B cell (primary cell): ENCODE data around the gene LRRN4. TPM values are rescaled to one million over a fixed set of nuclear protein-coding genes. Genes with fewer than 3 reads are reported as not detected.

Source experiments
- ATAC-seq: fragments of 200-7000 bp; cut with Tn5 transposase; one replicate; pipeline ENCODE4 v1.10.0; 2021; ENCODE audit warnings: low read depth, mild to moderate bottlenecking, moderate number of reproducible peaks, moderate library complexity
- CTCF ChIA-PET: fragments of 350-600 bp; sonication (Branson Sonifier 250); formaldehyde crosslinking; loops from one replicate; lab custom pipeline; 2021; ENCODE audit warnings: antibody characterized with exemption, inconsistent platforms; lab: Charles Lee
- POLR2A ChIA-PET: fragments of 350-600 bp; sonication (Branson Sonifier 250); formaldehyde crosslinking; loops from one replicate; lab custom pipeline; 2021; ENCODE audit warnings: antibody characterized with exemption; lab: Charles Lee
- DNase-seq: peaks from one replicate; pipeline ENCODE4 v3.0.0; 2013
- H2AFZ ChIP-seq: 2 replicates; pipeline ENCODE4 v1.6.1; 2012; ENCODE audit warnings: mild to moderate bottlenecking, low read depth, low read length; ENCODE audit not compliant: insufficient read depth, poor library complexity, severe bottlenecking
- H3K27ac ChIP-seq, 2 donors: 1 replicate in 1 of 2; 2 replicates in 1 of 2; pipeline ENCODE4 v1.5.1; 2012 to 2013; ENCODE audit warnings: low read length in 2 of 2, mild to moderate bottlenecking in 2 of 2, moderate library complexity in 1 of 2
- H3K27me3 ChIP-seq, 4 experiments: fragments of 200-600 bp in 1 of 4; sonication (generic) in 1 of 4; replicated peaks in 1 of 4; 1 replicate in 2 of 4; 2 replicates in 2 of 4; pipeline versions ENCODE4 v1.6.1 to v1.7.0; 2013 to 2016; ENCODE audit warnings: low read length in 3 of 4, mild to moderate bottlenecking in 2 of 4, mixed read lengths in 1 of 4, moderate library complexity in 1 of 4; ENCODE audit not compliant: insufficient read depth in 4 of 4, control insufficient read depth in 3 of 4; ENCODE audit errors: control extremely low read depth in 1 of 4
- H3K36me3 ChIP-seq, 2 experiments: replicated peaks in 1 of 2; 1 replicate in 1 of 2; 2 replicates in 1 of 2; pipeline versions ENCODE4 v1.6.1 to v1.7.1; 2013; ENCODE audit warnings: low read length in 1 of 2; ENCODE audit not compliant: insufficient read depth in 2 of 2, control insufficient read depth in 1 of 2; ENCODE audit errors: control extremely low read depth in 1 of 2, extremely low read depth in 1 of 2
- H3K4me1 ChIP-seq, 2 donors: fragments of 200-600 bp in 1 of 2; sonication (generic) in 1 of 2; 1 replicate in 1 of 2; 2 replicates in 1 of 2; pipeline versions ENCODE4 v1.5.1 to v1.6.1; 2013 to 2017; ENCODE audit warnings: low read length in 2 of 2; ENCODE audit not compliant: control insufficient read depth in 2 of 2, insufficient read depth in 2 of 2
- H3K4me2 ChIP-seq: replicated peaks from 2 replicates; pipeline ENCODE3; 2012; ENCODE audit warnings: mild to moderate bottlenecking, low read depth, low read length; ENCODE audit not compliant: poor library complexity, severe bottlenecking
- H3K4me3 ChIP-seq, 5 experiments: fragments of 200-600 bp in 1 of 5; sonication (generic) in 1 of 5; 1 replicate in 3 of 5; 2 replicates in 2 of 5; pipeline versions ENCODE4 v1.5.1 to v1.7.0; 2011 to 2016; ENCODE audit warnings: low read length in 4 of 5, mild to moderate bottlenecking in 4 of 5, low read depth in 2 of 5, control low read depth in 1 of 5, moderate library complexity in 1 of 5; ENCODE audit not compliant: insufficient read depth in 1 of 5; ENCODE audit errors: control extremely low read depth in 1 of 5, extremely low read depth in 1 of 5
- H3K79me2 ChIP-seq: fragments of 200-600 bp; sonication (generic); one replicate; pipeline ENCODE4 v1.6.0; 2016; ENCODE audit warnings: low read length; ENCODE audit not compliant: control insufficient read depth, insufficient read depth
- H3K9ac ChIP-seq: fragments of 200-600 bp; sonication (generic); 2 replicates; pipeline ENCODE4 v1.6.1; 2017; ENCODE audit warnings: mild to moderate bottlenecking, low read length, moderate library complexity
- H3K9me3 ChIP-seq, 3 donors: one replicate each; pipeline versions ENCODE4 v1.6.1 to v1.7.1; 2013; ENCODE audit warnings: low read length in 2 of 3; ENCODE audit not compliant: control insufficient read depth in 2 of 3, insufficient read depth in 1 of 3; ENCODE audit errors: control extremely low read depth in 1 of 3
- H4K20me1 ChIP-seq: 2 replicates; pipeline ENCODE4 v1.6.0; 2012; ENCODE audit warnings: mild to moderate bottlenecking, low read length; ENCODE audit not compliant: insufficient read depth, control insufficient read depth, poor library complexity, severe bottlenecking
- H3K27ac Mint-ChIP-seq: one replicate; pipeline ENCODE4 v1.8.0; 2021; ENCODE audit warnings: mixed read lengths
- H3K27me3 Mint-ChIP-seq: one replicate; pipeline ENCODE4 v1.8.0; 2021; ENCODE audit warnings: mixed read lengths
- H3K4me1 Mint-ChIP-seq: one replicate; pipeline ENCODE4 v1.8.0; 2021; ENCODE audit warnings: mixed read lengths
- H3K4me3 Mint-ChIP-seq: one replicate; pipeline ENCODE4 v1.8.0; 2021; ENCODE audit warnings: mixed read lengths
- H3K9me3 Mint-ChIP-seq: one replicate; pipeline ENCODE4 v1.8.0; 2022; ENCODE audit warnings: mixed read lengths; ENCODE audit not compliant: insufficient read depth
- EZH2 ChIP-seq: IDR thresholded peaks from 2 replicates; pipeline ENCODE4 v1.6.1; 2012; ENCODE audit warnings: borderline replicate concordance, low read depth, mild to moderate bottlenecking, moderate library complexity, low read length; ENCODE audit not compliant: insufficient read depth, poor library complexity, severe bottlenecking
- WGBS: methylation state at CpG from one replicate; pipeline ENCODE4 v1.1.5; 2013; ENCODE audit warnings: missing lambda C conversion rate; ENCODE audit not compliant: insufficient coverage; 5-methylcytosine and 5-hydroxymethylcytosine counted together
- intact Hi-C: fragments of 100-400 bp; cut with micrococcal nuclease; formaldehyde crosslinking; loops from one replicate; pipeline ENCODE4 v1.10.0; 2022
- polyA minus RNA-seq: library from RNA; depleted of rRNA, polyadenylated mRNA; stranded (reverse); fragments of >200 nt; gene quantifications from 2 replicates; pipeline ENCODE4 v1.2.3, GENCODE V29; 2012
- polyA plus RNA-seq: library from polyadenylated mRNA; depleted of rRNA; stranded (reverse); fragments of >200 nt; gene quantifications from 2 replicates; pipeline ENCODE4 v1.2.3, GENCODE V29; 2012
- total RNA-seq, 2 donors: library from RNA; stranded (reverse); fragments of 120-200 nt in 1 of 2; gene quantifications; 1 replicate in 1 of 2; 2 replicates in 1 of 2; pipeline versions ENCODE4 v1.2.3 to v1.2.4, GENCODE V29; 2013 to 2022
- TF ChIP-seq, protein P1 (sequence below): fragments of 200-600 bp; IDR thresholded peaks from one replicate; pipeline ENCODE4 v1.8.0; 2022; ENCODE audit warnings: antibody characterized with exemption, mild to moderate bottlenecking

Gene LRRN4
- total RNA-seq (not detected in 2 replicates), polyA plus RNA-seq (0.07 TPM in 1 of 2 replicates, not detected in the other), polyA minus RNA-seq (0.14 TPM in 1 of 2 replicates, not detected in the other)
- total RNA-seq (2013): not detected

DNA sequence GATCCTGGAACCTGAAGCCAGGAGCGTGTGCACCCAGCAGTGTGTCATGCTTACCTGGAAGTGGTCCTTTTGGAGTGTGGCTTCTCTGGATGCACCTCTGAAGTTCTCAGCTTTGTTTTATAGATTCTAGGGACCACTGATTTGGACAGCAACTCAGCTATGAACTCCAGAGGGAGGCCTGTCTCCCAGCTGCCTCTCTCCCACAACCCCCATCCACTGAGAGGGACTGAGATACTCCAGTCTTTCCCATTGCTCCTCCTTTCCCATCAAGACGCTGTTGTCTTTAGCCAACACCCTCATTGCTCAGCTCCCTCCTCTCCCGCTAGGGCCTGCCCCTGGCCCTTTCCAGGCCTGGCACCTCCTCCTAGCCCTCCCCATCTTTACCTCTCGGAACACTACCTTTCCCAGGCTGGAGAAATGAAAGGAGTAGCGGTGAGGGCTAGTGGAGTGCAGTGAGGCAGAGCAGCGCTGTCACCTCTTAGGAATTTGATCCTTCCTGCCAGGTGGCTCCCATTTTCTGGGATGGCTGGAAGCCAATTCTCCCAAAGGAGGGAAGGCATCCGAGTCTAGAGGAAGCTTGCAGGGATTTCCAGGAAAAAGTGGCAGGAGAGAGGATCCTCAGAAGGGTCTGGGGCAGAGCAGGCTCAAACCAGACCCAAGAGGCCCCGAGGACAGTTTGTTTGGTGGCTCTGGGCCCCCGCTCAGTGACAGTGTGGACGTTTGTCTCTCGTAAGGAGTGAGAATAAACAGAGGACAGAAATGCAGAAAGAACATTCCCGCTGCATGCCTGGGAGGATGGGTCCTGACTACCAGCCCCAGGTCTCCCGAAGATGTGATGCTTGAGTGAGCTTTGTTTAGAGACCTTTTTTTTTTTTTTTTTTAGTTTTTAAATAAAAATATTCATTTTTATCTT lies at the start of gene LRRN4:
TSS of gene LRRN4 (minus strand) at position 285 of the 913 bp plus-strand sequence. CDS start 1,261 bp downstream, outside the sequence.
- DNase-seq (no peak), ATAC-seq (no peak)
- CTCF ChIA-PET: no interaction called here
- Histone ChIP-seq H3K27ac (no peak within 1 kb of the TSS), H3K27me3 (peaks cover 0 to 41% (median 8%) of the 10 kb centered on the region in 4 experiments), H3K36me3 (no peaks in the 10 kb centered on the region), H3K4me3 (no peak within 1 kb of the TSS), H3K4me2 (no peak within 1 kb of the TSS), H4K20me1 (no peaks in the 10 kb centered on the region), H3K79me2 (no peaks in the 10 kb centered on the region), H3K9ac (no peak within 1 kb of the TSS), H3K9me3 (no peaks in the 10 kb centered on the region), H2AFZ (no peak within 1 kb of the TSS), H3K4me1 (peaks cover 5 to 10% of the 10 kb centered on the region in 2 donors)
- Mint-ChIP-seq H3K9me3 (no peaks in the 10 kb centered on the region), H3K27me3 (peaks cover 41% of the 10 kb centered on the region), H3K4me3 (no peak within 1 kb of the TSS), H3K4me1 (peaks cover 4% of the 10 kb centered on the region), H3K27ac (no peak within 1 kb of the TSS)
- no peak for TF ChIP-seq EZH2
- TF ChIP-seq, protein P1, sequence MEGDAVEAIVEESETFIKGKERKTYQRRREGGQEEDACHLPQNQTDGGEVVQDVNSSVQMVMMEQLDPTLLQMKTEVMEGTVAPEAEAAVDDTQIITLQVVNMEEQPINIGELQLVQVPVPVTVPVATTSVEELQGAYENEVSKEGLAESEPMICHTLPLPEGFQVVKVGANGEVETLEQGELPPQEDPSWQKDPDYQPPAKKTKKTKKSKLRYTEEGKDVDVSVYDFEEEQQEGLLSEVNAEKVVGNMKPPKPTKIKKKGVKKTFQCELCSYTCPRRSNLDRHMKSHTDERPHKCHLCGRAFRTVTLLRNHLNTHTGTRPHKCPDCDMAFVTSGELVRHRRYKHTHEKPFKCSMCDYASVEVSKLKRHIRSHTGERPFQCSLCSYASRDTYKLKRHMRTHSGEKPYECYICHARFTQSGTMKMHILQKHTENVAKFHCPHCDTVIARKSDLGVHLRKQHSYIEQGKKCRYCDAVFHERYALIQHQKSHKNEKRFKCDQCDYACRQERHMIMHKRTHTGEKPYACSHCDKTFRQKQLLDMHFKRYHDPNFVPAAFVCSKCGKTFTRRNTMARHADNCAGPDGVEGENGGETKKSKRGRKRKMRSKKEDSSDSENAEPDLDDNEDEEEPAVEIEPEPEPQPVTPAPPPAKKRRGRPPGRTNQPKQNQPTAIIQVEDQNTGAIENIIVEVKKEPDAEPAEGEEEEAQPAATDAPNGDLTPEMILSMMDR: no peak
- POLR2A ChIA-PET: no interaction called here
- intact Hi-C loops: no loop called here
- WGBS: 71% methylated on average over 6 of the region's 13 CpGs

GRCh38 chr20:6103301-6103700 lies 49.4 kb upstream of the LRRN4 start:
- Histone ChIP-seq H3K27me3 (no peaks in the 10 kb centered on the region), H3K9ac (no peak overlapping the region), H3K4me3 (no peak overlapping the region), H3K36me3 (no peaks in the 10 kb centered on the region), H2AFZ (no peak overlapping the region), H4K20me1 (no peaks in the 10 kb centered on the region), H3K4me1 (no peaks in the 10 kb centered on the region), H3K9me3 (no peaks in the 10 kb centered on the region), H3K27ac (no peak overlapping the region), H3K79me2 (no peaks in the 10 kb centered on the region), H3K4me2 (no peak overlapping the region)
- Mint-ChIP-seq H3K4me3 (no peak overlapping the region), H3K9me3 (no peaks in the 10 kb centered on the region), H3K4me1 (no peaks in the 10 kb centered on the region), H3K27me3 (peaks cover 3% of the 10 kb centered on the region), H3K27ac (no peak overlapping the region)
- CTCF ChIA-PET: no interaction called here
- TF ChIP-seq, protein P1: no peak
- no peak for TF ChIP-seq EZH2
- ATAC-seq: no peak
- WGBS: no CpG with 5 or more reads among the region's 1 CpG
- POLR2A ChIA-PET: no interaction called here
- no peak for DNase-seq
- intact Hi-C loops: no loop called here
